Posterior vena cava (tissue), 2 donors: ENCODE measurements around the gene GALNT7. TPM values are rescaled to one million over a fixed set of nuclear protein-coding genes. Genes with fewer than 3 reads are reported as not detected.

Source experiments
- DNase-seq: peaks from one replicate; pipeline ENCODE4 v3.0.0-alpha.2; 2020; ENCODE audit warnings: low spot score
- intact Hi-C, 2 donors: fragments of 100-400 bp; cut with DNase I; formaldehyde crosslinking; loops; one replicate each; pipeline versions ENCODE4 v1.14.1 to v1.14.2; 2022 to 2023
- total RNA-seq, 2 donors: library from RNA; stranded (reverse); fragmentation: NEBNext Ultra II Directional; extraction: Animal tissue kit (Norgen Biotek cat#: 25700); gene quantifications; one replicate each; pipeline ENCODE4 v1.2.1, GENCODE V29; 2021
- donor health status: DM: yes; HTN: yes; CAD: no.
- donor health status: DM: yes; HTN: yes; CAD: no.

GALNT7 gene
- total RNA-seq, 2 donors from 2014 or later = 10.2 to 16.2 TPM

DNA sequence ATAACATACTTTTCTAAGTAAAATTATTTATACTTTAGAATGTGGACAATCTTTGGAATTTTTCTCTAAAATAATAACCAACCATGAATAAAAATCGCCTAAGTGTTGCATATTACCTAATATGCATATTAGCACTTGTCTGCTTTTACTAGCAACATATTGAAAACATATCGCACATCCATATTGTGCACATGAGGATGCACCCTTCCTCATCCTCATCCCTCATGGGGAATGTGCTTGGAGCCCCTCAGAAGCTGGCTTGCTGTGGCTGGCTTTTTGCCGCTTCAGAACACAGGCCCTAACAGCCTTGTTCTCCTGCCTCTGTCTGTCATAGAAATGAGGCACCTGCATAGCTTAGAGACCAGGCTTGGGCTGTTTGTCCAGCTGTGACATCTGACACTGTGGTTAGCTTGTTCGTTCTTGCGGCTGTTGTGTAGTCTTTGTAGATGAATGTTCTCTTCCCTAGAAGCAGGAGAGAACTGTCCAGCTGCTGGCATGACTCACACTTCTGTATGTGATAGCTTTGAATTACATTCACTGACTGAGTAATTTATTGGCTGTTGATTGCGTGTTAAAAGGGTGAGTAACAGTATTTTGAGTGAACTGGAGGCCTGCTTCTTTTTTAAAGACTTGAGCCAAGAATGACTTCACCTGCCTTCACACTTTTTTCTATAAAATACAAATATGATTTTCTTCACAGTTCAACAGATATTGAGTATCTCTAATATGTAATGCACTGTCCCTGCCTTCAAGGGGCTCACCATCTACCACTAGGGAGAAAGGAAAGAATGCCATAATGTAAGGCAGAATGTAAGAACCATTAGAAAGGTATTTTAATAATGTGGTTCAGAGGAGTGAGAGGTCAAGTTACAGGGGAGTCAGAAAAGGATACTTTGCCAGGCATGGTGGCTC, 83.7 kb downstream of the GALNT7 start:
- DNase-seq = no peak
- intact Hi-C loops = no loop called here

DNA sequence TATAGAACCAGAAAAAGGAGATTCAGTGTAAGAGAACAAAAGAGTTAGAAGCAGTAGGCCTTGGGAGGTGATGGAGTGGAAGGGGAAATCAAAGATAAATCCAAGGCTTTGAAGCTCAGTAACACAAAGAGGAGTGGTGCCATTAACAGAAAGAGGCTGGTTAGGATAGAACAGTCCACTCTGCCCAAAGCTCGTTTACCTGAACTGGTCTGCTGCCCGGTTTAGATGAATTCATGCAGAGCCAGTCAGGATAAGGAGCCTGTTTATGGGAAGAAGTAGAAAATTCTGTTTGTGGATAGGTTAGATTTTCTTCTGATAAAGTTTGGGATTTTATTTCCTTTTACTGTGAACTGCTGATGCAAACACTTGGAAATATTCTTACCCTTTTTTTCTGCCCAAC, 85.0 kb downstream of the GALNT7 start:
- no peak for DNase-seq
- intact Hi-C loops = no loop called here

DNA sequence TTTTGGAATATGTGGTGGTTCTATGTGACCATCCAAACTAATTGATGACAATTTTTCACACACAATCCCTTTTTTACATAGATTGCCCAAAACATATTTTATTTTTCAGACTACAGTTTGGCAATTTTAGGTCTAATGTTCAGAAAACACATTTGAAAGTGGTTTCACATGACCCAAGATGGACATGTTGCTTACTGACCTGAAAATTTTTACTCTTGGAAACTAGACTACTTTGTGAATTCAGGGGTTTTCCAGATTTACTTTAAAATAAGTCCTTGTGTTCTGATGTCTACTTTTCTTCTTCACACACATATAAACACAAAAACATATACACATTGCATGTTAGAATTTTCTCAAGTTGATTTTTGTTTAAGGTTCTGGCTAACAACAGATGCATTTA, 86.0 kb downstream of the GALNT7 start:
- intact Hi-C loops = loop anchor here (5.0 kb wide), 1 partner anchor 242 kb away; no protein-coding TSS in a partner anchor
- no peak for DNase-seq

DNA sequence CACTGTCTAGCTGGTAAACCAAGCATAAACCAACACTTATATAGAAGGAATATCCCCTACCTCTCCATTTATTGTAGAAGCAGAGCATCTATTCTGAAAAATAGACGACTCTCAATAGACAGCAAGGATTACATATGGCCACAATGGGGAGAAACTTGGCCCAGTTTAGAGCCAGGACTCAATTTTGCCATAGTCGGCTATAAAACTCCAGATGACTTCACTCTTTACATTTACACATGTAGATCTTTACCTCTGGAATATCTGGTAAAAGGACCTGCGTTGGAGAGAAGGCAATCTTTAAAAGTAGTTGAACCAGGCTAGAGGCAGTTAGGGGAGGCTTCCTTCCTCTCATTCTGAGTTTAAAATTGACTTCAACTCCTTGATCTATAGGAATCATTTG, 88.2 kb downstream of the GALNT7 start:
- intact Hi-C loops = loop anchor here (5.0 kb wide), 1 partner anchor 245 kb away; no protein-coding TSS in a partner anchor
- DNase-seq = no peak

DNA sequence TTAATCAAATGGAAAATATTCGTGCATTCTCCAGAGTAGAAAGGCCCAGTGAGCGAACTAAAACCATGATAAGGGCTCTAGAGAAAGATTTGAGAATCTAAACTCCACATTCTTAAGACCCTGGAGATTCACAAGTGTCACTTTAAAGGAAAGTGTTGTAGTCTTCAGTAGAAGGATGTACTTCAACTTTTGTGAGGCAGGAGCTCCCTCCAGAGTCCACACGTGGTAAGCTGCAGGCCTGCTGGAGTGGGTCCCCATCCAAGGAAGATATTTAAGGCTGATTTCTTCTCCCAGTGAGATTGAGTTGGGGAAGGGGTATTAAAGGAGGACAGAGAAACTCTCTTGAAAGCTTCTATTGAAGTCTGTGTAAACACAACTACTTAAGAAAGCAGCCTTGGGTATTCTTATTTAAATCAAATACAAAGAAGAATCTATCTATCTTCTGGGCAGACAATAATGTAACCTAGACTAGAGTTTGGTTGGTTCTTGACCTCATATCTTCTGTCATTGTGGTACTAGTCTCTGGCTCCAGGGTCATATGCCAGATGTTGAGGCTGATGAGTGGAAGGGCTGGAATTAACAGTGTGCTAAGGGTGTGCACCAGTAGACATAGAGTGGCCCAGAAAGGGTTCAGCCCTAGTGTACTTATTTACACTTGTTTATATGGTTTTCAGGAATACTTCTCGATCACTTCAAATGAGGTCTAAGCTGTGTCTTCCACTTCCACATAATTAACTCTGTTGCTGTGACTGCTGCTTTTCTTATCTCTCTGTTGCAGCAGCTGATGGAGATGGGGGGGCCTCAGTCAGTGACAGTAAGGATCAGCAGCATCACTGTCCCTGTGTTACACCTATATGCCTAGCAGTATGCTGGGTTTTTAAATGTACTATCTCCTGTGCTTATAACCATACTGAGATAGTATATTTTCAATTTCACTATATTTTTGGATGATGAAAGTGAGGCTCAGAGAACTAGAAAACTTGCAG, 89.4 kb downstream of the GALNT7 start:
- DNase-seq = peak; percentile 84
- intact Hi-C loops = loop anchor here (5.0 kb wide), 1 partner anchor 246 kb away; no protein-coding TSS in a partner anchor

DNA sequence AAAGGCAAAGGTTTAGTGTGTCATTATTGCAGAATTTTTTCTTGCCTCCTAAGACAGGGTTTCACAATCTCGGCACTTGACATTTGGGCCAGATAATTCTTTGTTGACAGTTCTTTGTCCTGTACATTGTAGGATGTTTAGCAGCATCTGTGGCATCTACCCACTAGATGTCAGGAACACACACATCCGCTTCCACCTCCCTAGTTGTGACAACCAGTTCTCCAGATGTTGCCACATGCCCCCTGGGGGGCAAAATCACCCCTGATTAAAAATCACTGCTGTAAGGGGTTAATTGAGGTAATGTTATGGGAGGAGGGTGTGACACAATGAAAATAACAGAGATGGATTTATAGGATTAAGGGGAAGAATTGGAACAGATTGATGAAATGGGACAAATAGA, 90.3 kb downstream of the GALNT7 start:
- intact Hi-C loops = loop anchor here (5.0 kb wide), 1 partner anchor 247 kb away; no protein-coding TSS in a partner anchor
- no peak for DNase-seq

DNA sequence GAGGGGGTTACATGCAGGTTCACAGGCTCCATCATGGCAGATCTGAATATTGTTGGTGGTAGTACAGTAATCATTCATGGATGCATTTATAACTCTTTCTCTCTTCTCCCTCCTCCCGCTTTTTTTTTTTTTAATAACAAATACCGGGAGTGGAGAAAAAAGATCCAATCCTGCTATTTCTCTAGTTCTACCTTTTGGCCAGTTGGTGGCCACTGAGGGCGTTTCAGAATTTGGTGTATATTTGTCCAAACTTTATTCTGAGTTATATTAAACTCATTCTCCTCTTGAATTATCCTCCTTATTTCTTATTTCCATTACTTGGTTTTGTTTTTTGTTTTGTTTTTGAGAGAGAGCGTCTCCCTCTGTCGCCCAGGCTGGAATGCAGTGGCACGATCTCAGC, 90.7 kb downstream of the GALNT7 start:
- intact Hi-C loops = loop anchor here (5.0 kb wide), 1 partner anchor 247 kb away; no protein-coding TSS in a partner anchor
- DNase-seq = no peak

DNA sequence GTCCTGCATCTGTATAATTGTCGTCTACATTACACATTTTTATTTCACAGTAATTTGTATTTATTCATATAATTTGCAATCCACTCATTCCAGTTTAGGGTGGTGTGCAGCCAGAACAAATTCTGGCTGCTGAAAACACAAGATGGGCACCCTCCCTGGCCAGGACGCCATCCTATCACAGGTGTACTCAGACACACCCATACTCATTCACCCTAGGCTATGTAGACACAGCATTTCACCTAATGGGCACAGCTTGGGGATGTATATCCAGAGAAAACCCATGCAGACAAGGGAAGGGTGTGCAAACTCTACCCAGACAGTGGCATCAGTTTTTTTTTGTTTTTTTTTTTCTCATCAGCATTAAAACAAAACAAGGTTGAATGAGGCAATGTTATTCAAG, 92.4 kb downstream of the GALNT7 start:
- intact Hi-C loops = loop anchor here in 1 of 2 donors (2.0 kb wide), 1 partner anchor 236 kb away; no protein-coding TSS in a partner anchor
- no peak for DNase-seq

DNA sequence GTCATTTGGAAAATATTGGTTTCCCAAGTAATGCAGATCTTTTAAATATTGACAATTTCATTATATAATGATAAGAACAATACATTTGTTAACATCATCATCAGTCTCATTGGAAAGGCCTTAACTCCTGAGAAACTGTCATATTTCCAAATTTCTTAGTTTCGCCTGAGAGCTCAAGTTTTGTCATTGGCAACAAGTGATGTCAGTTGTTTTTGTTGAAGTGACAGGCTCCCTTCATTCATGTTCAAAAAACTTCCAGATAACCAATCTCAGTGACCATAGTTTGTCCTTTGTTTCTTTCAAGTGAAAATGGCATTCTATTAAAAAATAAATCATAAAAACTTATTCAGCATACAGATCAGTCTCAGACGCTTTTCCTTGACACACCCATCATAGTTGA, 93.8 kb downstream of the GALNT7 start:
- intact Hi-C loops = no loop called here
- DNase-seq = no peak

DNA sequence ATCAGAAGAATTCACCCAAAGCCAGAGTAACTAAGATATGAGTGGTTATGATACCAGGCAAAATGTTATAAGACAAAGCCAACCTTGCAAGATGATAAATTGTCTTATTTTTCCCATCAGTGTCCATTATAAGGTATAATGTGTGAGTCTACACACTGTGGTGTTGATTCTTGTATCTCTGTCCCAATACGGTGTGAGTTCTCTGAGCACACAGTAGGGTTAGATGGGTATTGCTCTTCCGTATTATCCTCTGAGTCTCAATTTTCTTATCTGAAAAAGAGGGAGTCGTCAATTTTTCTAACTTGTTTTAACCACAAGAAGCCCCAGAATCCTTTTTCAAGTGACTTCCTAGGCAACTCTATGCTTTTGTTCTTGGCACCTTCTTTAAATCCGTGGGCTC, 95.6 kb downstream of the GALNT7 start:
- intact Hi-C loops = no loop called here
- DNase-seq = no peak

DNA sequence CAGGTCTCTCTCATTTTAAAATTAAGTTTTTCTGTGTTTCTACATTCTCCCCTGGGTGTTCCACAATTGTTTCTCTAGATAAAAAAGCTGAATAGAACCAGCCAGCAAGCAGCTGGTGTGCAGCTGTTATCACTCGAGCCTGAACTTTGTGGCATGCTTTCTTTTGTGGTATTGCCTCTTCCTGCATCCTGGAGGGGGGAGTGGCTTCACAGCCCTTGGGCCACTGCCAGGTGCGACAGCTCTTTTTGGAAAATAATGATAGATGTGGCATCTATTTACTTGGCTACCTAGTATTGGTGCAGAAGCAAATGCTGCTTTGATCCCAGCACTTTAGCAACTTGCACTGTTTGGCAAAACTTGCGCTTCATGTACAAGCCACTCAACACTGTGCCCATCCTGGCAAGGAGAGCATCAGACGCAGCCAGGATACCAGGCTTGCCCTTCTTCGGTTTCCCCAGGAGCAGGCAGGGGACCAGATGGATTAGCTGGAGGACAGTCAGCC, 96.1 kb downstream of the GALNT7 start:
- intact Hi-C loops = no loop called here
- DNase-seq = no peak

DNA sequence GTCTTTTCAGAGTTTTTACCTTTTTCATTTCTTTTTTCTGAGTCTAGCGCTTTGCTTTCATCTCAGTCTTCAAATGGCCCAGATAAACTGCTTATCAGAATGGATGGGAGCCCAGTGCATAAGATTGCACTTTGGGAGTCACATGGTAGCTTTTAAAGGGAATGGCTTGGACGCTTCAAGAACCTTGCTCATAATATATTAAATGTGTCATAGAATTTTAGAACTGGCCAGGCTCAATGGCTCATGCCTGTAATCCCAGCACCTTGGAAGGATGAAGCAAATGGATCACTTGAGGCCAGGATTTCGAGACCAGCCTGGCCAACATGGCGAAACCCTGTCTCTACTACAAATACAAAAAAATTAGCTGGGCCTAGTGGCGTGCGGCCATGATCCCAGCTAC, 97.1 kb downstream of the GALNT7 start:
- intact Hi-C loops = no loop called here
- no peak for DNase-seq

DNA sequence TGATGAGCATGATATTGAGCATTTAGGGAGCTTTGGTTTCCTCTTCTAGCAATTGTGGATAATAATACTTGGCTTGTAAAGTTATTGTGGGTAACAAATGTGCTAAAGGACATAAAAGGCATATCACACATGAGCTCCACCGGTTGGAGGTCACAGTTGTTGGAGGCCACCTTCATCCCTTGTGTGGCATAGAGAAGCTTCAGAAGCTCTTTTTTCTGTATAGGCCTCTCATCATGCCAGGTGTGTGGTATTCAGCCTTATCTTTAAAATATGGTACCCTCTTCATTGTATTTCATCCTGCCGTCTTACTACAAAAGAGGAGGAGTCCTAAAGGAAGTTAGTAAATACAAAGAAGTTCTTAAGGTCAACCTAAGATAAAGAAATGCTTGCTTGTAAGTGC, 99.1 kb downstream of the GALNT7 start:
- intact Hi-C loops = no loop called here
- DNase-seq = no peak

DNA sequence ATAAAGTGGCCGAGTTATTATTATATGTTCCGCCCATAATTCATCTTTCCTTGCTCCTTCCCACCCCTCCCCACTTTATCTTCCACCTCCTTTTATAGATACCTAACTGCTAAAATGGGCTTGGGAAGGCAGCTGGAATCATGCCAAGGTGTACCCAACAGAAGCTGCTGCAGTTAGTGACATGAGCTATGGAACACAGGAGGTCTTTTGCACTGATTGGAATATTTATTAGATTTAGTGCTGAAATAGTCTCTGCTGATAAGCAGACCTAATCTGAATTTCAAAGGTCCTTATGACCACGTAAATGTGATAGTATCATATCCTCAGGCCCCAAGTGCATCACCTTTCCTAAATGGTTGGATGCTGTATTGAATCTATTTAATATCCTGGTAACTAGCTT, 100.7 kb downstream of the GALNT7 start:
- intact Hi-C loops = no loop called here
- no peak for DNase-seq

DNA sequence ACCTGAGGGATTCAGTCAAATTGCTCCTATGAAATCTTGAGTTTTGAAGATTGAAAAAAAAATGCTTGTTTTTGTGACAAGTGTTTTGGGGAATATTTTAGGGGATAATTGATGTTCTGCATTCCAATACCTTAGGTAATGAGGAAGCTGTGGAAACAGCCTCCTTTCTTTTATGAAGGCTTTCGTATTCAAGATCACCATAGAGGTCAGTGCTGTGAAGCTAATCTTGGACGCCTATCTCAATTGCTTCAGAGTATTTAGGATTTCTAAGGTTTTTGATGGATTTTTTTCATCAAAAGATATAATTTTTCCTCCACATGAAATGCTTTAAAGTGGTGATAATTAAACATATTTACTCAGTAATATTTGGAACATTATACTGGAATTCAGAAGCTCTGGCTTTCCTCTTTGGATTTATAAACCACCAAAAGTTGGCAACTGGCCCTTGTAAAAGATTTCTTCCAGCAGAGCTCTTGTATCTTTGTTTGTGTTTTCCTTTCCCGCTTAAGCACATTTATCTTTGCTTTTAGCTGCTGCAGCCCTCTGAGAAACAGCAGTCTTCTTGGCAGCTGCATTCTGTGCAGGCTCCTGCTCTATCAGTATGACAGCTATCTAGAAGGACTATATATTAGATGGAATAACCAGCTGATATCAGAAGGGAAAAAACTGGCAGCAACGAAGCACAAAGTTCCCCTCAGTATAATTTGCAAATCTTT, 101.9 kb downstream of the GALNT7 start:
- DNase-seq = no peak

DNA sequence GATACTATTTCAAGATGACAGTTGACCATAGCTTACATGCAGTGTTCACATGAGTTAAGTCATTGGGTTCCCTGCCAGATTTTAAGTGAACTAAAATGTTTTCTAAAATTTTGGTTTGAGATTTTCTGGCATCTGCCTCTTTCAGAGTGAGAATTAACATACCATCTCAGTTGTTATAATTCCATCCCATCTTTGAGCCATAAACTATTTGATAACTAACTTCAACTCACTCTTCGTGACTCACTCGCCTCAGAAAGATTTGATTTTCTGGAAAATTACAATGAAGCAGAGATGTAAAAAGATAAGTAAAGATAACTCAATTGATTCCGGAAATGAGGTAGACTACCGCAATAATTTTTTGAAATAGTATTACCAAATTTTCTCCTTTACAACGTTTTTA, 103.7 kb downstream of the GALNT7 start:
- DNase-seq = no peak
- intact Hi-C loops = no loop called here

More for the DNA sequence above, 101.9 kb downstream of the GALNT7 start:
- intact Hi-C loops = no loop called here

DNA sequence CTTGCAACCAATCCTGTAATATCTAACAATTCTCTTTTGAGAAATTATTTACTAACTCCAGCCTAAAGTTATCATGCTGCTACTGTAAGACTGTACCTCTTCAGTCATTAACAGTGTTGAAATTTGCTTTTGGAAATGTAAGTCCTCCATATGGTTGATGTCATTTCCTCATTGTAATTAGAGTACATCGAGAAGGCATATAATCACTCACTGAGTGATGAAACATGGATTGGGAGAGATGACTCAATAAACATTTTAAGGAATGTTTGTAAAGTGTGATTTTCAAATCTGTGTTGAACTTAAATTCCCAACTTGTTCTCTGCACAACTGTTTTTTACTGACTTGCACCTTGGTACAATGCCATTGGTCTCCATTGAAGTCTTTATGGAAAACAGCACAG, 104.4 kb downstream of the GALNT7 start:
- DNase-seq = no peak
- intact Hi-C loops = no loop called here

DNA sequence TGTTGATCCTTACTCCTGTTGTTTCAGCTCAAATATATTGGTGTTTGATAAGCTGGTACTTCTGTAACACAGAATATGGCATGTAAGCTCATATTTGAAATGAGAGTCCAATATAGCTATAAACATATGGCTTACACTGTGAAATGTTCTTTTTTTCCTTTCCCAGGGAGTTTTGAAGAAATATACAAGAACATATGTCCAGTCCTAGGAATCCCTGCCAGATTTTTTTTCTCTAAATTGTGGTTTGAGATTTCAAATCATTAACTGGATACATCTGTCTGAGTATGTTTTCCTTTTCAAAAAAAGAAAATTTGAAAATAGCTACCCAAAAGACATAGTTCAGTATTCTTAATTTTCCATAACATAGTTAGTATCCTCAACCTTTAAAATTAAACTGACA, 105.3 kb downstream of the GALNT7 start:
- intact Hi-C loops = no loop called here
- DNase-seq = no peak

DNA sequence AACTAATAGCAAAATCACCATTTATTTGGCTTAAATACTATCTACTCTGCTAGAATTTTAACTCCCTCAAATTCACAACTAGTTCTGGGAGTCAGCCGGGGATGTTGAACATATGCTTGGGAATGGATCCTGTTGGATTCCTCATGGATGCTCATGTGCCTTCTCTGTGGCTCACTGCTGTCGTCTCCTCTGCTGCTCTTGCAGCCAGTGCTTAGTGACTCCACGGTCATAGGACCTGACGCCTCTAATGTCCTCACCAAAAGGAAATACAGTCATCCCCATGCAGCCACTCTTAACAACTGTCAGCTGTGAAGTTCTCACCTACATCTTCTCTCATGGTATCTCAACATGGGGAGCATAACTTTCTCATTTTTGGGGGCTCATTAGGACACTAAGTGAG, 106.1 kb downstream of the GALNT7 start:
- intact Hi-C loops = no loop called here
- no peak for DNase-seq
